Stimulated activated CD4-positive, alpha-beta T cell treated with anti-CD3 and anti-CD28 coated beads, Interleukin-2, amount 100 ng/mL, for 24 hours (primary cell): ENCODE results near the gene PARD3.
"Not testable (repeated sequence)": the region's sequence is repeated elsewhere in the genome, so short reads cannot be mapped to it uniquely, and the experiment has no call there.

Experiments used
- DNase-seq, 2 donors: peaks; one replicate each; pipeline ENCODE4 v3.0.0-alpha.2; 2020

Gene PARD3

GRCh38 chr10:34359435-34359813, 455.7 kb downstream of the PARD3 start:
- no peak for DNase-seq

DNA sequence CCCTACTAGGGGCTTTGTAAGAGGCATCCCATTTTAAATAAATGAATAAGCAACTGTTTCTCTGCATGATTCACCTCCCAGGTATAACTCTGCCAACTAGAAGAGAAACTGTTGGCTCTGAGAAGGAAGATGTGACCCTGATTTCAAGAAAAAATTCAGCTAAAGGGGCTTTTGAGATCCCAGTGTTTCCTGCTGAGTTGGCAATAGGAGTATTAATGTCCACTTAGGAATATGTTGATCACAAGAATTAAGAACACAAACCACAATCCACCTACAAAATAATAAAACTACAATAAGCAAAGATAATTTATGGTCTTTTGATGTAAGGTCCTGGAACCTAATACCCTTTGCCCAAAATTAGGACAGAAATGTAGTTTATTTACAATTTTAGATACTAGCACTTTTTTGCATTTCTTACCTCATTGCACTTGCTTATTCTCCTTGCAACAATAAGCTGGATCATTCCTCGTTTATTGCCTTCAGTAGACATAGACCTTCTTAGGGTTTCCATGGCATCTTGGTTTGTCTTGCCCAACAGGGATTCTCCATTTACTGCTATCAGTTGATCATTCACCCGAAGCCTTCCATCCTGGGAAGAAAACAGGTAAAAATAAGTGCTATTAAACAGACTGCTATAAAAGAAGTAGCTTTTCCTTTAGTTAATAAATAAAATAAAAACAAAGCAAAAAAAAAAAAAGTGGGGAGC, 456.2 kb downstream of the PARD3 start:
- DNase-seq: no peak

GRCh38 chr10:34356463-34356862, 458.6 kb downstream of the PARD3 start:
- no peak for DNase-seq

DNA sequence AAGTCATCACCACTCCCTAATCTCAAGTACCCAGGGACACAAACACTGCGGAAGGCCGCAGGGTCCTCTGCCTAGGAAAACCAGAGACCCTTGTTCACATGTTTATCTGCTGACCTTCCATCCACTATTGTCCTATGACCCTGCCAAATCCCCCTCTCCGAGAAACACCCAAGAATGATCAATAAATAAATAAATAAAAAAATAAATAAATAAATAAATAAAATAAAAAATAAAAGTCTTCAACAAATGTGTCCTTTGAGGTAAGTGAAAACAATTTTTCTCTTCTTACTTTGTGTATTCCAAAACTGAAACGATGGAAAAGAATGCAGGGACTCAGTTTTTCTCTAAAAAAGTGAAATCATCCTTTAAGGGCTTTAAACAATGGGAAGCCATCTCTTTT, 461.6 kb downstream of the PARD3 start:
- not testable (repeated sequence) for DNase-seq

DNA sequence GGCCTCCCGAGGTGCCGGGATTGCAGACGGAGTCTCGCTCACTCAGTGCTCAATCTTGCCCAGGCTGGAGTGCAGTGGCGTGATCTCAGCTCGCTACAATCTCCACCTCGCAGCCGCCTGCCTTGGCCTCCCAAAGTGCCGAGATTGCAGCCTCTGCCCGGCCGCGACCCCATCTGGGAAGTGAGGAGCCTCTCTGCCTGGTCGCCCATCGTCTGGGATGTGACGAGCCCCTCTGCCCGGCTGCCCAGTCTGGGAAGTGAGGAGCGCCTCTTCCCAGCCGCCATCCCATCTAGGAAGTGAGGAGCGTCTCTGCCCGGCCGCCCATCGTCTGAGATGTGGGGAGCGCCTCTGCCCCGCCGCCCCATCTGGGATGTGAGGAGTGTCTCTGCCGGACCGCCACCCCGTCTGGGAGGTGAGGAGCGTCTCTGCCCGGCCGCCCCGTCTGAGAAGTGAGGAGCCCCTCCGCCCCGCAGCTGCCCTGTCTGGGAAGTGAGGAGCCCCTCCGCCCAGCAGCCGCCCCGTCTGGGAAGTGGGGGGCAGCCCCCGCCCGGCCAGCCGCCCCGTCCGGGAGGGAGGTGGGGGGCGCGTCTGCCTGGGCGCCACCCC, 462.4 kb downstream of the PARD3 start:
- not testable (repeated sequence) for DNase-seq

DNA sequence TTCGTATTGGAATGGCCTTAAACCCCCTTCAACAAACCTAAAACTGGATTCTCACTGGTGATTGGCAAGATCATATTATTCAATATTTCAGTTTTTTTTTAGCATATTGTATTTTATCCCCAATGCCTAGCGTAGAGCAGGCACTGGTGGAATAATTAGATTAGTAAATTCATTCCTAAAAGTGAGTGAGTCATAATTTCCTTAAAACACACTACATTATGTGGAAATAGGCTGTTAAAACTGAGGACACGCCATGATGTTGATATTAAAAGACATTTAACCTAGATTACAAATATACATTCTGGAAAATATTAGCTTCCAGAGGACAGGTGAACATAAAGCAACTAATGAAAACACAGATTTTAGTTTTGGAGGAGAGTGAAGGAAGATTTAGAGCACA, 463.9 kb downstream of the PARD3 start:
- DNase-seq: no peak

GRCh38 chr10:34348917-34349485, 466.1 kb downstream of the PARD3 start:
- DNase-seq: no peak

DNA sequence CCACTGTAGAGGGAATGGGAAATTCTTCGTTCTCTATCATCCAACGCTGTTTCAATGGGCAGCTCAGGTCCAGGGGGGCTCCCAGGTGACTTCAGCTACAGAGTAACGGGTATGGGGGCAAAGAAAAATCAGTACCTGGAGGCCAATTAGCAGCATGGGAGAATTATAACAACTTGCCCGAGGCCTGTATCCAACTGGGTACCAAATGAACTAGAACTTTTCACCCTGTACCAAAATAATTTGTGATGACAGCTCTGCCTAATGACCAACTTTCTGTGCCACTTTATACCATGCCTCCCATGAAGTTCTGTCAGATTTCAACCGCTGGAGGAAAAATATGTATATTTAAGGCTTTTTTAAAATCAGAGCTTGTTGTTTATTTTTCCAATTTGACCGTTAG, 467.1 kb downstream of the PARD3 start:
- no peak for DNase-seq

DNA sequence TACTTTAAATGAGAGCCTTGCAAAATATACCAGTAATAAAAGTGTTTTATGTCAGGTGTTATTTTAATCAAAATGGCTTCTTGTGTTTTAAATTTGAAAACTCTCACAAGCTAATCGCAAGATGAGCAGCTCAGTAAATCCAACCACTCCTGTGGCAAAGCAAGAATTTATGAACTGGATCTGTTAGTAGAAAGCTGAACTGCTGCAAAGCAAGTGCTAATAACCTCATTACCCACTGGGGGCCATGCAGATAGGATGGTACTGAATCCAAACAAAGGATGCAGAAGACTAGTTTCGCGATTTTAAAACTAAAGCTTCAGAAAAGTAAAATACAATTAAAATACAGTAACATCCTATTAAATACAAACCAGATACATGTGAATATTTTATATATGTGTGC, 468.0 kb downstream of the PARD3 start:
- no peak for DNase-seq

- DNase-seq: no peak
Measured at GRCh38 chr10:34346516-34347100, 468.5 kb downstream of the PARD3 start.

- no peak for DNase-seq
Measured at GRCh38 chr10:34345383-34345782, 469.7 kb downstream of the PARD3 start.

DNA sequence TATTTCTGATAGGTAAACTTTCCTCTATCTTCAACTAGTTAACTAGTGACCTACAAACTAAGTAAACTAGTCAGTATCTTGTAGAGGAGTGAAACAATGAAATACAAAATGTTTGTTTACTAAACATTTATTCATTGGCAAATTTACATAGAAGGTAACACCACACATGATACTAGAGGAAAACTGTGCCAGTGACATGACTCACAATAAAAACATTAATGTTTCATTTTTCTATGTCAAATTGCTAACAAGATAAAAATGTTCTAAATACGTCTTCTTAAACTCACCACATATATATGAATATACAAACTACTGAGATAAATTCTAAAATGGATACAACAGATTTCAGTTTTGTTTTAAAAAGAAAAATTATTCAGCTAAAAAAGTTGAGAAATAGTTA, 471.3 kb downstream of the PARD3 start:
- DNase-seq: no peak

GRCh38 chr10:34341473-34341872, 473.6 kb downstream of the PARD3 start:
- DNase-seq: no peak

- DNase-seq: no peak
Measured at GRCh38 chr10:34340934-34341333, 474.2 kb downstream of the PARD3 start.

- DNase-seq: no peak
Measured at GRCh38 chr10:34339816-34340553, 475.1 kb downstream of the PARD3 start.

DNA sequence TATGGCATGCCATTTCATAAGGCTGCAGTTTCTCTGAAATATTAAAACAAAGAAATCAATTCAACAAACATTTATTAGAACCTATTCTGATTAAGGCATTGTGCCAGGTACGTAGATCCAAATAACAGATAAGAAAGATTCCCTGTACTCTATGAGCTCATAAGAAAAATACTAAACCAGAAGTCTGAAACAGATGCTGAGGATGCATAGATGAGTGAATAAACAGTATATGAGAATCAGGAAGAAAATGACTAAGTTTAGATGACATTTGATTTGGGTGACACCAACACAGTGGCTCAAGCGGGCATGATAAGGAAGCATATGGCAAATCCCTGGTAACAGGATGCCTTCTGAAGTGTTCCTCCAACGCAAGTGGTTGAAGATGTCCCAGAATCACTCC, 477.2 kb downstream of the PARD3 start:
- DNase-seq: no peak

DNA sequence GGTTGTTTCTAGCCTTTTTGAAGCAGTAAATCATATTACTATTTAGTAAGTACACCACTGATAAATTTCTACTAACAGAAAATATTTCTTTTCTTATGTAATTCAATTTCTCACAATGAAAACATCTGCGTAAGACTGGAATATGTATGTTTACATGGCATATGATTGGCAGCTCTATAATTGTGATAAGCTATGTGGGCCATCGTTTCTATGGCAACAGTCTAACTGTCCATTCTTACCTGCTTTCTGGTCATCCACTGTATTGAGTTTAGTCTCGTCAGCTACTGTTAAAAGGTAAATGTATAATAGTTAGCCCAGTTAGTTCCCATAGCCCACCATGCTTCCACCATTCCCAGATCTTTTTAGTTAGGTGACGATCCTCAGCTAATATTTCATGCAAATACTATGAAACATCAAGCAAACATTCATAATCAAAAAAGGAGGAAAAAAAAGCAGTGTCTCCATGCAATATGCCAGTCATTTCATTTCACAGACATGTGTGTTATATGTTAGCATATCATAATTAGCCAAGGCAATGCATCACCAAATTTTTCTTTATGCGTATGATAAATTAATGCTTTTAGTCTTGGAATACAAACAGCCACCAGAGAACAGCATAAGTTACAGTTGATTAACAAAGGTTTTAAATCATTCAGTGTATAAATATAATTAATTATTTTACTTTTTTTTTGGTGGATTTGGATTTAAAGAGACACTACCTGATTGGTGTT, 479.0 kb downstream of the PARD3 start:
- DNase-seq: no peak

GRCh38 chr10:34334908-34335307, 480.2 kb downstream of the PARD3 start:
- no peak for DNase-seq

- no peak for DNase-seq
Measured at GRCh38 chr10:34333513-34333912, 481.6 kb downstream of the PARD3 start.

- no peak for DNase-seq
Measured at GRCh38 chr10:34327184-34327583, 487.9 kb downstream of the PARD3 start.

GRCh38 chr10:34323192-34323591, 491.9 kb downstream of the PARD3 start:
- DNase-seq: no peak

GRCh38 chr10:34320265-34320664, 494.8 kb downstream of the PARD3 start:
- no peak for DNase-seq
